HFFc6 (cell line): Measurements from ENCODE around the gene TTC17. TPM values are rescaled to one million over a fixed set of nuclear protein-coding genes. Genes with fewer than 3 reads are reported as not detected.
"Not testable (repeated sequence)": the region's sequence is repeated elsewhere in the genome, so short reads cannot be mapped to it uniquely, and the experiment has no call there.

Source experiments
- DNase-seq: peaks from one replicate; pipeline ENCODE4 v3.0.0-alpha.2; 2018
- H3K27ac Mint-ChIP-seq: 2 replicates; pipeline ENCODE4 v1.8.0; 2020; ENCODE audit warnings: mild to moderate bottlenecking, mixed read lengths
- H3K27me3 Mint-ChIP-seq: 2 replicates; pipeline ENCODE4 v1.8.0; 2021; ENCODE audit warnings: mild to moderate bottlenecking, moderate library complexity, mixed read lengths; ENCODE audit not compliant: insufficient read depth
- H3K36me3 Mint-ChIP-seq: 2 replicates; pipeline ENCODE4 v1.8.0; 2021; ENCODE audit warnings: low read depth, mixed read lengths
- H3K4me1 Mint-ChIP-seq: 2 replicates; pipeline ENCODE4 v1.8.0; 2020; ENCODE audit warnings: low read depth, mixed read lengths
- H3K4me3 Mint-ChIP-seq: 2 replicates; pipeline ENCODE4 v1.8.0; 2020; ENCODE audit warnings: mild to moderate bottlenecking, moderate library complexity, mixed read lengths
- H3K9me3 Mint-ChIP-seq: 2 replicates; pipeline ENCODE4 v1.8.0; 2020; ENCODE audit warnings: mild to moderate bottlenecking, mixed read lengths
- total RNA-seq, 6 experiments: library from RNA; stranded (reverse); fragmentation: NEBNext Ultra II Directional; extraction: Animal tissue kit (Norgen Biotek cat#: 25700); gene quantifications; 2 replicates in 1 of 6; 3 replicates in 5 of 6; pipeline ENCODE4 v1.2.3, GENCODE V29; 2021
- TF ChIP-seq, protein P1 (sequence below): fragments of 200-600 bp; sonication (generic); IDR thresholded peaks from 2 replicates; pipeline ENCODE4 v1.5.0; 2021; ENCODE audit warnings: antibody characterized with exemption, mild to moderate bottlenecking

The TTC17 gene
- total RNA-seq, 6 experiments from 2014 or later = 30.1 to 44.5 (median 38.6) TPM

DNA sequence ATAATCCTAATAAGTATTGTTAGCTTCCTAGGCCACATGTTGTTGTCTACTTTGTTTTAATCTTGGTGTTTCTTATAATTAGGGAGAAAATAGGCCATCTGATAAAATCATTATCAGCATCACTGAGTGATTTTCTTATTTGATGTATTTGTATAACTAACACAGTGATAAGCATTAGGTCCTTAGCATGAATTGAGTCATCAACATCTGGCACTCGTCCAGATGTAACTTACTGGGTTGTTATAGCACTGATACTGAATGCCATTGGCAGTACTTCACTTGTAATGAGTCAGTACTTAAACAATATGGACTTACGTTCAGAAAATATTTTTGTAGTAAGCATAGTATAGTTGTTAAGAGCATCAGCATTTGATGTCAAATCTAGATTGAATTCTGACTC, 30.7 kb upstream of the TTC17 start:
- peaks cover 18% of the 10 kb centered on the region for H3K4me1 Mint-ChIP-seq
- H3K36me3 Mint-ChIP-seq = peaks cover 33% of the 10 kb centered on the region
- no peak overlapping the region for H3K4me3 Mint-ChIP-seq
- H3K9me3 Mint-ChIP-seq = no peaks in the 10 kb centered on the region
- TF ChIP-seq, protein P1, sequence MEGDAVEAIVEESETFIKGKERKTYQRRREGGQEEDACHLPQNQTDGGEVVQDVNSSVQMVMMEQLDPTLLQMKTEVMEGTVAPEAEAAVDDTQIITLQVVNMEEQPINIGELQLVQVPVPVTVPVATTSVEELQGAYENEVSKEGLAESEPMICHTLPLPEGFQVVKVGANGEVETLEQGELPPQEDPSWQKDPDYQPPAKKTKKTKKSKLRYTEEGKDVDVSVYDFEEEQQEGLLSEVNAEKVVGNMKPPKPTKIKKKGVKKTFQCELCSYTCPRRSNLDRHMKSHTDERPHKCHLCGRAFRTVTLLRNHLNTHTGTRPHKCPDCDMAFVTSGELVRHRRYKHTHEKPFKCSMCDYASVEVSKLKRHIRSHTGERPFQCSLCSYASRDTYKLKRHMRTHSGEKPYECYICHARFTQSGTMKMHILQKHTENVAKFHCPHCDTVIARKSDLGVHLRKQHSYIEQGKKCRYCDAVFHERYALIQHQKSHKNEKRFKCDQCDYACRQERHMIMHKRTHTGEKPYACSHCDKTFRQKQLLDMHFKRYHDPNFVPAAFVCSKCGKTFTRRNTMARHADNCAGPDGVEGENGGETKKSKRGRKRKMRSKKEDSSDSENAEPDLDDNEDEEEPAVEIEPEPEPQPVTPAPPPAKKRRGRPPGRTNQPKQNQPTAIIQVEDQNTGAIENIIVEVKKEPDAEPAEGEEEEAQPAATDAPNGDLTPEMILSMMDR = no peak
- peak overlapping the region; percentile 71 for H3K27ac Mint-ChIP-seq
- peak; percentile 94 for DNase-seq
- no peaks in the 10 kb centered on the region for H3K27me3 Mint-ChIP-seq

DNA sequence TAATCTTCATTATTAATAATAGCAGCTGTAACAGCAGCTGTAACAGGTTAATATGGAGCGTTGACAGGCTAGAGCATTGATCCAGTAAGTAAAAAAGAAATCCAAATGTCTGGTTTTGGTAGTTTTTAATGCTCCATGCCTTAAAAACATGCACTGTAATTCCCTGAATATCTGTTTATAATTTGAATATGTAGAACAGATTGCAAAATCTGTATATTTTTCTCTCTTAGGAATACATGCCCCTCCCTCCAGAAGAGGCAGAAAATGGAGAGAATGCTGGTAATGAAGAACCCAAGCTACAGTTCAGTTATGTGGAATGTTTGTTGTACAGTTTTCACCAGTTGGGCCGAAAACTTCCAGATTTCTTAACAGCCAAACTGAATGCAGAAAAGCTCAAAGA, 30.2 kb upstream of the TTC17 start:
- TF ChIP-seq, protein P1 = no peak
- Mint-ChIP-seq H3K9me3 (no peaks in the 10 kb centered on the region), H3K27me3 (no peaks in the 10 kb centered on the region), H3K27ac (no peak overlapping the region; the same call in none of the 2 replicates), H3K36me3 (peaks cover 28% of the 10 kb centered on the region), H3K4me3 (no peak overlapping the region), H3K4me1 (peaks cover 18% of the 10 kb centered on the region)
- no peak for DNase-seq

DNA sequence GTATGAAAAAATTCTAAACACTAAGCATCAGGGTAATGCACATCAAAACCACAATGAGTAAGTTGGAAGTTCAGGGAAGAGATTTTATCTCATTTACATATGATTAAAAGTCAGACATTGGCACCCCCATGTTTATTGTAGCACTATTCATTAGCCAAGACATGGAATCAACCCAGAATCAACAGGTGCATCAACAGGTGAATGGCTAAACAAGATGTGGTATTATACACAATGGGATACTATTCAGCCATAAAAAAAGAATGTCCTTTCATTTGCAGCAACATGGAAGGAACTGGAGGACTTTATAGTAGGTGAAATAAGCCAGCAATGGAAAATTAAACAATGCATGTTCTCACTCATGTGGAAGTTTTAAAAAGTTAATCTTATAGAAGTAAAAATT, 17.6 kb upstream of the TTC17 start:
- Mint-ChIP-seq H3K27me3 (no peaks in the 10 kb centered on the region), H3K27ac (no peak overlapping the region), H3K4me3 (no peak overlapping the region), H3K36me3 (peaks cover 23% of the 10 kb centered on the region), H3K9me3 (no peaks in the 10 kb centered on the region), H3K4me1 (no peaks in the 10 kb centered on the region)
- TF ChIP-seq, protein P1 = no peak
- DNase-seq = no peak

DNA sequence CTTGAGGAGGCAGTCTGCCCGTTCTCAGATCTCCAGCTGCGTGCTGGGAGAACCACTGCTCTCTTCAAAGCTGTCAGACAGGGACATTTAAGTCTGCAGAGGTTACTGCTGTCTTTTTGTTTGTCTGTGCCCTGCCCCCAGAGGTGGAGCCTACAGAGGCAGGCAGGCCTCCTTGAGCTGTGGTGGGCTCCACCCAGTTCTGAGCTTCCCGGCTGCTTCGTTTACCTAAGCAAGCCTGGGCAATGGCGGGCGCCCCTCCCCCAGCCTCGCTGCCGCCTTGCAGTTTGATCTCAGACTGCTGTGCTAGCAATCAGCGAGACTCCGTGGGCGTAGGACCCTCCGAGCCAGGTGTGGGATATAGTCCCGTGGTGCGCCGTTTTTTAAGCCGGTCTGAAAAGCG, 7.3 kb upstream of the TTC17 start:
- H3K4me3 Mint-ChIP-seq, H3K27me3 Mint-ChIP-seq, H3K36me3 Mint-ChIP-seq, H3K4me1 Mint-ChIP-seq, H3K27ac Mint-ChIP-seq, DNase-seq, H3K9me3 Mint-ChIP-seq: not testable (repeated sequence)

DNA sequence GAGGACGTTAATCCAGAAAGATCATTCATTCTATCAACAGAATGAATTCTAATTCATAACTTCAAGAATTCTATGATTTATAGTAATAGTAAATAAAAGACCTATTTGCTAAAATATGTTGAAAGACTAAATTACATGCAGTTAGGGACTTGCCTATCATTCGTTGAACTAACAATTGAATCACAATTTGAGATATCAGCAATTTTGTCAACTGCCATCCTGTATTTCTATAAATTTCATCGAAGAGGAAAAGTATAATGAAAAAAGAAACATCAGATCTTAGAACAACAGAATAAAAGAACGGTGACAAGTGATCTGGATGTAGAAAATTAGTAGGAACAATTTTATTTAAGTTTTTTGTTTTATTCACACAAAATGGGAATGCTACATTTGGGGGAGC, 4.4 kb upstream of the TTC17 start:
- H3K36me3 Mint-ChIP-seq = peaks cover 6% of the 10 kb centered on the region
- DNase-seq = no peak
- H3K9me3 Mint-ChIP-seq = peaks cover 5% of the 10 kb centered on the region
- no peak overlapping the region for H3K4me3 Mint-ChIP-seq
- no peak overlapping the region for H3K27ac Mint-ChIP-seq
- TF ChIP-seq, protein P1 = no peak
- H3K27me3 Mint-ChIP-seq = no peaks in the 10 kb centered on the region; the same call in none of the 2 replicates
- peaks cover 13% of the 10 kb centered on the region for H3K4me1 Mint-ChIP-seq

DNA sequence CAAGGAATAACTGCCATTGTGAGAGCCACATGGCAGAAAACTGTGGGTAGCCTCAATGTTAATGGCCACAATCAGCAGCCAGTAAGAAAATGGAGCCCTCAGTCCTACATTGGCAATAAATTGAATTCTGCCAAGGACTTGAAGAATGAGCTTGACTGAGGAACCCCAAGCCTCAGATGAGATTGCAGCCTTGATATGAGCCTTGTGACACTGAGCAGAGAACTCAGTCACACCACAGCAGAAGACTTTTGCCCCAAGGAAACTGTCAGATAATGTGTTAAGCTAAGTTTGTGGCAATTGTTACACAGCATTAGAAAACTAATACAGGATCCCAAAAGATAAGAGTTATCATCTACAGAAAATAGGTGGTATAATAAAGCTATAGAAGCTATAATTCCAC, 2.4 kb upstream of the TTC17 start:
- H3K4me3 Mint-ChIP-seq = no peak overlapping the region
- H3K27me3 Mint-ChIP-seq = no peaks in the 10 kb centered on the region; the same call in none of the 2 replicates
- TF ChIP-seq, protein P1 = no peak
- peaks cover 6% of the 10 kb centered on the region for H3K36me3 Mint-ChIP-seq
- H3K9me3 Mint-ChIP-seq = peaks cover 5% of the 10 kb centered on the region
- no peak for DNase-seq
- H3K27ac Mint-ChIP-seq = no peak overlapping the region
- peaks cover 28% of the 10 kb centered on the region for H3K4me1 Mint-ChIP-seq
